Sigmoid colon (tissue), 7 donors: Measurements from ENCODE around the gene ATG5. TPM values are rescaled to one million over a fixed set of nuclear protein-coding genes. Genes with fewer than 3 reads are reported as not detected.

ENCODE experiments used
- DNase-seq: peaks from one replicate; pipeline ENCODE4 v3.0.0-alpha.2; 2019
- H3K27ac ChIP-seq, 4 donors: fragments of 200-600 bp; sonication (generic); one replicate each; pipeline ENCODE4 v1.5.1; 2016 to 2019; ENCODE audit warnings: mild to moderate bottlenecking in 1 of 4
- H3K27me3 ChIP-seq, 3 donors: fragments of 200-600 bp; sonication (generic); one replicate each; pipeline ENCODE4 v1.5.1; 2019; ENCODE audit warnings: mild to moderate bottlenecking in 1 of 3
- H3K36me3 ChIP-seq, 4 donors: fragments of 200-600 bp; sonication (generic); one replicate each; pipeline ENCODE4 v1.5.1; 2016 to 2019
- H3K4me1 ChIP-seq, 4 donors: fragments of 200-600 bp; sonication (generic); one replicate each; pipeline ENCODE4 v1.5.1; 2017 to 2019
- H3K4me3 ChIP-seq, 4 donors: fragments of 200-600 bp; sonication (generic); one replicate each; pipeline ENCODE4 v1.5.1; 2017 to 2019; ENCODE audit warnings: mild to moderate bottlenecking in 2 of 4, moderate library complexity in 1 of 4
- H3K9me3 ChIP-seq, 4 donors: fragments of 200-600 bp in 3 of 4; sonication (generic) in 3 of 4; one replicate each; pipeline versions ENCODE4 v1.5.1 to v1.6.1; 2013 to 2019
- EP300 ChIP-seq, 4 donors: sonication (generic); formaldehyde crosslinking; IDR thresholded peaks; one replicate each; pipeline ENCODE4 v1.6.1; 2017; ENCODE audit warnings: antibody characterized with exemption in 4 of 4
- POLR2A ChIP-seq, 2 donors: fragments of 450-650 bp; IDR thresholded peaks; one replicate each; pipeline ENCODE4 v1.6.1; 2016; ENCODE audit warnings: antibody characterized with exemption in 2 of 2, mild to moderate bottlenecking in 2 of 2, moderate library complexity in 2 of 2
- POLR2AphosphoS5 ChIP-seq, 4 donors: sonication (generic); formaldehyde crosslinking; IDR thresholded peaks; one replicate each; pipeline ENCODE4 v1.6.1; 2017; ENCODE audit warnings: antibody characterized with exemption in 4 of 4
- WGBS, 2 donors: extraction: QIAGEN DNeasy Blood & Tissue Kit; methylation state at CpG; one replicate each; pipeline ENCODE4 v1.1.7; 2013; 5-methylcytosine and 5-hydroxymethylcytosine counted together
- intact Hi-C: fragments of 100-400 bp; cut with DNase I; formaldehyde crosslinking; loops from one replicate; pipeline ENCODE4 v1.15.1; 2023
- polyA plus RNA-seq, 3 donors: library from polyadenylated mRNA; stranded (reverse); fragments of 200-250 nt; gene quantifications; one replicate each; pipeline ENCODE4 v1.2.3, GENCODE V29; 2013
- total RNA-seq, 4 donors: library from RNA; depleted of rRNA; stranded (reverse); fragments of >200 nt; gene quantifications; one replicate each; pipeline ENCODE4 v1.1.0, GENCODE V29; 2016
- TF ChIP-seq, protein P1 (sequence below), 4 experiments: fragments of 450-650 bp in 3 of 4; fragments of 200-600 bp in 1 of 4; IDR thresholded peaks; one replicate each; pipeline ENCODE4 v1.5.1; 2016 to 2019; ENCODE audit warnings: antibody characterized with exemption in 4 of 4, mild to moderate bottlenecking in 3 of 4, moderate library complexity in 2 of 4
- donor health status: healthy with polysubstance abuse.
- donor health status: Bipolar disorder and iron deficiency.
- donor health status: healthy.

The ATG5 gene
- total and polyA plus RNA-seq, 7 donors = 27.8 to 59.2 (median 48.6) TPM

DNA sequence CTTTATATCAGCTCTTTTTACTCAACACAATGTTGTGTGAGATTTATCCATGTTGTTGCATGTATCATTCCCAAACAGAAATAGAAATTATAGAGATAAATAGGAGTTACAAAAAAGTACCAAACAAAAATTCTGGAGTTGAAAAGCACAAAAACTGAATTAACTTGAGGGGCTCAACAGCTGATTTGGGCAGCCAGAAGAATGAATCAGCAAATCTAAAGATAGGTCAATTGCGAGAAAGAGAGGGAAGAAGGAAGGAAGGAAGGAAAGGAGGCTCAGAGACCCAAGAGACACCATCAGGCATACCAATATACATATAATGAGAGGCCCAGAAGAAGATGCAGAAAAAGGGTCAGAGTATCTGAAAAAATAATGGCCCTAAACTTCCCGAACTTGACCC, 98.9 kb downstream of the ATG5 start:
- no peak overlapping the region for H3K4me3 ChIP-seq
- intact Hi-C loops = no loop called here
- no peaks in the 10 kb centered on the region for H3K4me1 ChIP-seq
- no peak overlapping the region for H3K27ac ChIP-seq
- TF ChIP-seq POLR2A (IDR thresholded peaks at IDR 0.05) = no peak
- TF ChIP-seq EP300 (IDR thresholded peaks at IDR 0.05) = no peak
- no peak for TF ChIP-seq POLR2AphosphoS5 (IDR thresholded peaks at IDR 0.05)
- TF ChIP-seq, protein P1, sequence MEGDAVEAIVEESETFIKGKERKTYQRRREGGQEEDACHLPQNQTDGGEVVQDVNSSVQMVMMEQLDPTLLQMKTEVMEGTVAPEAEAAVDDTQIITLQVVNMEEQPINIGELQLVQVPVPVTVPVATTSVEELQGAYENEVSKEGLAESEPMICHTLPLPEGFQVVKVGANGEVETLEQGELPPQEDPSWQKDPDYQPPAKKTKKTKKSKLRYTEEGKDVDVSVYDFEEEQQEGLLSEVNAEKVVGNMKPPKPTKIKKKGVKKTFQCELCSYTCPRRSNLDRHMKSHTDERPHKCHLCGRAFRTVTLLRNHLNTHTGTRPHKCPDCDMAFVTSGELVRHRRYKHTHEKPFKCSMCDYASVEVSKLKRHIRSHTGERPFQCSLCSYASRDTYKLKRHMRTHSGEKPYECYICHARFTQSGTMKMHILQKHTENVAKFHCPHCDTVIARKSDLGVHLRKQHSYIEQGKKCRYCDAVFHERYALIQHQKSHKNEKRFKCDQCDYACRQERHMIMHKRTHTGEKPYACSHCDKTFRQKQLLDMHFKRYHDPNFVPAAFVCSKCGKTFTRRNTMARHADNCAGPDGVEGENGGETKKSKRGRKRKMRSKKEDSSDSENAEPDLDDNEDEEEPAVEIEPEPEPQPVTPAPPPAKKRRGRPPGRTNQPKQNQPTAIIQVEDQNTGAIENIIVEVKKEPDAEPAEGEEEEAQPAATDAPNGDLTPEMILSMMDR (IDR thresholded peaks at IDR 0.05) = no peak
- H3K9me3 ChIP-seq = no peaks in the 10 kb centered on the region
- 77 to 88% methylated on average over 2 of the region's 2 CpGs for WGBS, 2 donors
- no peaks in the 10 kb centered on the region for H3K36me3 ChIP-seq
- no peaks in the 10 kb centered on the region for H3K27me3 ChIP-seq
- no peak for DNase-seq

DNA sequence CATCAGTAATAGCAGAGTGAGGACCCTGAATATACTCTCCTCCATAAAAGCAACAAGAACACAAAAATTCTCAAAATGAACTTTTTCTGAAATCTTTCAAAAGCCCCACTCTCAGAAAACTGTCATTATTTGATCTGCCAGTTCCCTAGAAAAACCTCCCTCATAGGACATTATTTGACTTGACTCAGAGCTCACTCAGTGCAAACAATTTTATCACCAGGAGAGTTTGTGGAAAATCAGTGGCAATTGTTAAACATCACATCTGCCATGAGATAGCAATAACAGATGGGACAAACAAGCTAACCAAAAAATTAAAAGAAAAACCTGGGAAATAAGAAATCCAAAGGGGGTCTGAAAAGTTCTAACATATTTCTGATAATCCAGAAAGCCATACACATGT, 100.0 kb downstream of the ATG5 start:
- Histone ChIP-seq H3K27me3 (no peaks in the 10 kb centered on the region), H3K4me1 (no peaks in the 10 kb centered on the region), H3K9me3 (no peaks in the 10 kb centered on the region), H3K36me3 (no peaks in the 10 kb centered on the region), H3K27ac (no peak overlapping the region), H3K4me3 (no peak overlapping the region)
- TF ChIP-seq, protein P1 (IDR thresholded peaks at IDR 0.05) = no peak
- no peak for TF ChIP-seq POLR2A (IDR thresholded peaks at IDR 0.05)
- no peak for TF ChIP-seq POLR2AphosphoS5 (IDR thresholded peaks at IDR 0.05)
- no peak for TF ChIP-seq EP300 (IDR thresholded peaks at IDR 0.05)
- intact Hi-C loops = no loop called here
- DNase-seq = no peak

GRCh38 chr6:106223300-106223930, 102.1 kb downstream of the ATG5 start:
- H3K9me3 ChIP-seq = no peaks in the 10 kb centered on the region
- no peak for TF ChIP-seq POLR2AphosphoS5 (IDR thresholded peaks at IDR 0.05)
- TF ChIP-seq, protein P1 (IDR thresholded peaks at IDR 0.05) = peak in 3 of 4 experiments; percentile 31 to 45 (median 39)
- no peaks in the 10 kb centered on the region for H3K27me3 ChIP-seq
- no peak for DNase-seq
- H3K36me3 ChIP-seq = no peaks in the 10 kb centered on the region
- no peak overlapping the region for H3K27ac ChIP-seq
- H3K4me1 ChIP-seq = no peaks in the 10 kb centered on the region
- H3K4me3 ChIP-seq = no peak overlapping the region
- intact Hi-C loops = loop anchor here (5.0 kb wide), 2 partner anchors 741 to 791 kb away; no protein-coding TSS in a partner anchor
- WGBS, 2 donors = 16 to 43% methylated on average over 2 of the region's 2 CpGs

DNA sequence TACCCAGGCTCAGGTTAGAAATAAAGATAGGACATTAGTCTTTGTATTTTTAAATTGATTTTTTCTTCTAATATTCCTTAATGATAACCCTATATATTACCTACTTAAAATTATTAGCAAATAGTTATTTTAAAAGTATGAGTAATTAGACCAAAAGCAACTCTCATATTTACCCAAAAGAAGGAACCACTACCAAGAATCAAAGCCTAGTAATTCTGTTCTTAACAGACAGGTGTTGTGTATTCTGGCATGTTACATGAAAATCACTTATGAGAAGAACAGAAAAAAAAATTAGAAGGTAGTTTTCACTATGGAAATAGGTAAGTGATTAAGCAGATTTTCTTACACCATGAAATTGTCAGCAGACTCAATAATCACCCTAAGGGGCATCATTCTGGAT, 105.1 kb downstream of the ATG5 start:
- no peak for DNase-seq
- intact Hi-C loops = loop anchor here (5.0 kb wide), 2 partner anchors 738 to 788 kb away; no protein-coding TSS in a partner anchor
- Histone ChIP-seq H3K4me1 (no peaks in the 10 kb centered on the region), H3K36me3 (no peaks in the 10 kb centered on the region), H3K4me3 (no peak overlapping the region), H3K27ac (no peak overlapping the region), H3K27me3 (no peaks in the 10 kb centered on the region), H3K9me3 (no peaks in the 10 kb centered on the region)
- TF ChIP-seq EP300 (IDR thresholded peaks at IDR 0.05) = no peak
- no peak for TF ChIP-seq POLR2AphosphoS5 (IDR thresholded peaks at IDR 0.05)
- no peak for TF ChIP-seq POLR2A (IDR thresholded peaks at IDR 0.05)
- TF ChIP-seq, protein P1 (IDR thresholded peaks at IDR 0.05) = no peak

- no peaks in the 10 kb centered on the region for H3K4me1 ChIP-seq
- H3K9me3 ChIP-seq = no peaks in the 10 kb centered on the region
- 89 to 93% methylated on average over 1 of the region's 1 CpG for WGBS, 2 donors
- no peaks in the 10 kb centered on the region for H3K27me3 ChIP-seq
- no peak for TF ChIP-seq POLR2AphosphoS5 (IDR thresholded peaks at IDR 0.05)
- no peak for TF ChIP-seq POLR2A (IDR thresholded peaks at IDR 0.05)
- TF ChIP-seq, protein P1 (IDR thresholded peaks at IDR 0.05) = no peak
- TF ChIP-seq EP300 (IDR thresholded peaks at IDR 0.05) = no peak
- no peak for DNase-seq
- intact Hi-C loops = no loop called here
- H3K36me3 ChIP-seq = no peaks in the 10 kb centered on the region
- H3K4me3 ChIP-seq = no peak overlapping the region
- no peak overlapping the region for H3K27ac ChIP-seq
Measured at GRCh38 chr6:106216527-106216926, 109.0 kb downstream of the ATG5 start.
